Measurements from ENCODE around the gene EEFSEC. TPM values are rescaled to one million over a fixed set of nuclear protein-coding genes. Genes with fewer than 3 reads are reported as not detected.

EEFSEC gene
- total and polyA plus RNA-seq, 2 of the 8 experiments (the other 6 are each of a cell fraction or from before 2014, with no cell fraction given), result 13.1 to 19.8 TPM

DNA sequence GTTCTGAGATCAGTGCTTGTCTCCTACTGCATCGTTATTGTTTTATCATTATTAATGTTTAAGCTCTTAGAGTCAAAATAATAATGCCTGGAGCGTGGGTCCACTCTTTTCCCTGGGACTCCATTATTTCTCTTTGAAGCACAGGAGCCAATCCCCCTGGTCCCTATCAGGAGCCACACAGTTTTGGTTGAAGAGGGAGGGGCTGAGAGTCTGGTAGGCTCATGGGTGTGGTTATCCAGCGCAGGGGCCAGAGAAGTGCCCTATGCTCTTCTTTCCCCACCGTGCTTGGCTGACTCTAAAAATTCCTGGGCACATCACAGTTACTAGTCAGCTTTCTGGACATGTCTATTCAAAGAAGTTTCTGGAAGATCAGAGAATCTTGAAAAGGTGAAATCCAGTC lies 191.9 kb downstream of the EEFSEC start:
- no peak overlapping the region for H3K4me3 ChIP-seq (ENCODE audit: extremely low read depth in 1 of 4, insufficient read depth in 2 of 4, low read depth in 3 of 4, low read length in 4 of 4)
- H2AK5ac ChIP-seq (ENCODE audit: low read depth, low read length), result no peak overlapping the region
- DNase-seq (ENCODE audit: low read depth in 1 of 2, low spot score in 2 of 2) (no peak), FAIRE-seq (no peak)
- no peak overlapping the region for H2BK120ac ChIP-seq (replicated peaks; ENCODE audit: low read depth, low read length)
- H3K79me1 ChIP-seq (ENCODE audit: low read depth, low read length), result no peaks in the 10 kb centered on the region
- no peak overlapping the region for H3K4me2 ChIP-seq (ENCODE audit: insufficient read depth in 1 of 2, low read depth in 2 of 2, low read length in 2 of 2)
- no peak overlapping the region for H3K23ac ChIP-seq (ENCODE audit: insufficient read length)
- no peak overlapping the region for H3K27ac ChIP-seq (ENCODE audit: low read depth, low read length)
- H3K56ac ChIP-seq (replicated peaks; ENCODE audit: insufficient read length, low read depth, low read length), result no peak overlapping the region
- H3K14ac ChIP-seq (ENCODE audit: insufficient read length), result no peak overlapping the region
- no peak overlapping the region for H2BK20ac ChIP-seq (ENCODE audit: low read length)
- 93% methylated on average over 4 of the region's 4 CpGs; no CpG with 5 or more reads in 1 of the 2 experiments for WGBS, 2 experiments (ENCODE audit: extremely low coverage in 1 of 2, insufficient coverage in 1 of 2, insufficient read length in 1 of 2, insufficient replicate concordance in 2 of 2, low coverage in 1 of 2, low lambda C conversion rate in 2 of 2, missing lambda C conversion rate in 1 of 2)
- H4K91ac ChIP-seq (replicated peaks; ENCODE audit: insufficient read length, low read length), result no peak overlapping the region
- no peak overlapping the region for H2BK15ac ChIP-seq (ENCODE audit: low read length)
- no peak overlapping the region for H2BK12ac ChIP-seq (ENCODE audit: low read depth, low read length)
- no peaks in the 10 kb centered on the region for H3K79me2 ChIP-seq (ENCODE audit: control insufficient read depth in 1 of 2, insufficient read depth in 2 of 2, low read length in 2 of 2)
- H4K20me1 ChIP-seq (replicated peaks in 1 of 2; ENCODE audit: control insufficient read depth in 1 of 2, insufficient read depth in 2 of 2, low read length in 2 of 2), result no peaks in the 10 kb centered on the region
- peaks cover 5 to 10% (median 9%) of the 10 kb centered on the region in 4 experiments for H3K4me1 ChIP-seq (replicated peaks in 1 of 4; ENCODE audit: control insufficient read depth in 3 of 4, insufficient read depth in 4 of 4, low read length in 3 of 4)
- no peaks in the 10 kb centered on the region for H3K27me3 ChIP-seq (replicated peaks in 1 of 4; ENCODE audit: control insufficient read depth in 3 of 4, extremely low read depth in 1 of 4, insufficient read depth in 3 of 4, low read length in 3 of 4)
- CTCF ChIA-PET (ENCODE audit: partially characterized antibody), result interaction anchor here (0.9 to 4.2 kb wide), 7 partner anchors 11 to 240 kb away, joined by 3 to 15 read pairs (median 4); no protein-coding TSS in a partner anchor
- H2BK5ac ChIP-seq (ENCODE audit: low read depth, low read length), result no peak overlapping the region
- H4K5ac ChIP-seq (ENCODE audit: insufficient read length, low read depth, low read length), result no peak overlapping the region
- no peak overlapping the region for H3K9ac ChIP-seq (replicated peaks in 1 of 4; ENCODE audit: extremely low read depth in 1 of 4, low read depth in 3 of 4, low read length in 3 of 4)
- H3K9me3 ChIP-seq (ENCODE audit: insufficient read depth in 2 of 2, low read depth in 1 of 2, low read length in 1 of 2), result no peaks in the 10 kb centered on the region
- POLR2A ChIA-PET (ENCODE audit: partially characterized antibody), result no interaction called here
- no peak overlapping the region for H2AFZ ChIP-seq (ENCODE audit: low read length)
- no peak overlapping the region for H3K18ac ChIP-seq (ENCODE audit: extremely low read depth, low read length)
- no peaks in the 10 kb centered on the region for H3K36me3 ChIP-seq (ENCODE audit: control insufficient read depth in 2 of 4, insufficient read depth in 4 of 4, low read length in 3 of 4)
- H4K8ac ChIP-seq (ENCODE audit: extremely low read depth, insufficient read depth, low read length), result no peak overlapping the region
- H3K4ac ChIP-seq (replicated peaks; ENCODE audit: insufficient read length, low read depth, low read length), result no peak overlapping the region
- no peak for TF ChIP-seq TBP (IDR thresholded peaks at IDR 0.05; ENCODE audit: low read depth, low read length)
- no peak for TF ChIP-seq KDM1A (IDR thresholded peaks at IDR 0.05; ENCODE audit: borderline replicate concordance, low read length)
- no peaks in the 10 kb centered on the region; the same call in 1 of the 2 replicates for H3K23me2 ChIP-seq (ENCODE audit: low read depth, low read length)
